ENCODE measurements around the gene ITGB3. TPM values are rescaled to one million over a fixed set of nuclear protein-coding genes. Genes with fewer than 3 reads are reported as not detected.

The ITGB3 gene
- total and polyA plus RNA-seq, 2 of the 8 experiments (the other 6 are each of a cell fraction or from before 2014, with no cell fraction given) = 0.08 to 0.09 TPM

- Histone ChIP-seq H3K4ac (replicated peaks; ENCODE audit: insufficient read length, low read depth, low read length) (no peak overlapping the region), H4K91ac (replicated peaks; ENCODE audit: insufficient read length, low read length) (no peak overlapping the region), H2BK12ac (ENCODE audit: low read depth, low read length) (no peak overlapping the region), H3K4me1 (replicated peaks in 1 of 4; ENCODE audit: control insufficient read depth in 3 of 4, insufficient read depth in 4 of 4, low read length in 3 of 4) (peaks cover 0 to 3% (median 1%) of the 10 kb centered on the region in 4 experiments; a peak in 2 of 7 replicates), H2AK5ac (ENCODE audit: low read depth, low read length) (no peak overlapping the region), H3K56ac (replicated peaks; ENCODE audit: insufficient read length, low read depth, low read length) (no peak overlapping the region), H3K27me3 (replicated peaks in 1 of 4; ENCODE audit: control insufficient read depth in 3 of 4, extremely low read depth in 1 of 4, insufficient read depth in 3 of 4, low read length in 3 of 4) (no peaks in the 10 kb centered on the region; a peak in 1 of 7 replicates), H3K79me2 (ENCODE audit: control insufficient read depth in 1 of 2, insufficient read depth in 2 of 2, low read length in 2 of 2) (no peaks in the 10 kb centered on the region), H2BK5ac (ENCODE audit: low read depth, low read length) (no peak overlapping the region), H3K14ac (ENCODE audit: insufficient read length) (no peak overlapping the region), H2BK15ac (ENCODE audit: low read length) (no peak overlapping the region), H2BK120ac (replicated peaks; ENCODE audit: low read depth, low read length) (no peak overlapping the region), H2BK20ac (ENCODE audit: low read length) (no peak overlapping the region), H4K20me1 (replicated peaks in 1 of 2; ENCODE audit: control insufficient read depth in 1 of 2, insufficient read depth in 2 of 2, low read length in 2 of 2) (no peaks in the 10 kb centered on the region), H3K4me3 (ENCODE audit: extremely low read depth in 1 of 4, insufficient read depth in 2 of 4, low read depth in 3 of 4, low read length in 4 of 4) (no peak overlapping the region; a peak in 1 of 8 replicates), H3K36me3 (ENCODE audit: control insufficient read depth in 2 of 4, insufficient read depth in 4 of 4, low read length in 3 of 4) (no peaks in the 10 kb centered on the region), H4K8ac (ENCODE audit: extremely low read depth, insufficient read depth, low read length) (no peak overlapping the region), H3K79me1 (ENCODE audit: low read depth, low read length) (no peaks in the 10 kb centered on the region), H4K5ac (ENCODE audit: insufficient read length, low read depth, low read length) (no peak overlapping the region), H2AFZ (ENCODE audit: low read length) (peak overlapping the region; percentile 77), H3K9ac (replicated peaks in 1 of 4; ENCODE audit: extremely low read depth in 1 of 4, low read depth in 3 of 4, low read length in 3 of 4) (no peak overlapping the region), H3K23me2 (ENCODE audit: low read depth, low read length) (peaks cover 2% of the 10 kb centered on the region; the same call in 1 of the 2 replicates), H3K27ac (ENCODE audit: low read depth, low read length) (no peak overlapping the region), H3K4me2 (ENCODE audit: insufficient read depth in 1 of 2, low read depth in 2 of 2, low read length in 2 of 2) (peak overlapping the region in 1 of 2 experiments; percentile 6; a peak in 1 of 4 replicates), H3K9me3 (ENCODE audit: insufficient read depth in 2 of 2, low read depth in 1 of 2, low read length in 1 of 2) (no peaks in the 10 kb centered on the region), H3K18ac (ENCODE audit: extremely low read depth, low read length) (no peak overlapping the region), H3K23ac (ENCODE audit: insufficient read length) (no peak overlapping the region)
- WGBS, 2 experiments (ENCODE audit: extremely low coverage in 1 of 2, insufficient coverage in 1 of 2, insufficient read length in 1 of 2, insufficient replicate concordance in 2 of 2, low coverage in 1 of 2, low lambda C conversion rate in 2 of 2, missing lambda C conversion rate in 1 of 2) = 83 to 100% methylated on average over 1 to 9 of the region's 9 CpGs
- FAIRE-seq (no peak), DNase-seq (ENCODE audit: low read depth in 1 of 2, low spot score in 2 of 2) (peak in 1 of 2 experiments; percentile 46)
- no peak for TF ChIP-seq CBX5 (IDR thresholded peaks at IDR 0.05; ENCODE audit: low read depth, low read length)
- TF ChIP-seq MAX (IDR thresholded peaks at IDR 0.05) = peak; percentile 59
- peak; percentile 41; the same call in 1 of the 2 replicates for TF ChIP-seq E2F6 (IDR thresholded peaks at IDR 0.05)
- ChIA-PET CTCF (ENCODE audit: partially characterized antibody) (interaction anchor here (1.0 to 1.4 kb wide), 3 partner anchors 24 to 39 kb away, joined by 3 read pairs; no protein-coding TSS in a partner anchor), POLR2A (ENCODE audit: partially characterized antibody) (interaction anchor here (0.9 kb wide), 1 partner anchor 118 kb away, joined by 3 read pairs; the partner anchor contains the start of gene EFCAB13)
Measured at GRCh38 chr17:47205419-47205963, 48.1 kb upstream of the ITGB3 start.
